Stomach smooth muscle (tissue), 2 donors: Measurements from ENCODE around the gene C9.
"Not testable (repeated sequence)": the region's sequence is repeated elsewhere in the genome, so short reads cannot be mapped to it uniquely, and the experiment has no call there.

ENCODE experiments used
- H3K27ac ChIP-seq: one replicate; pipeline ENCODE4 v1.7.0; 2013; ENCODE audit warnings: mild to moderate bottlenecking, low read length, inconsistent platforms
- H3K27me3 ChIP-seq, 2 donors: one replicate each; pipeline ENCODE4 v1.7.0; 2013; ENCODE audit warnings: low read length in 2 of 2; ENCODE audit not compliant: insufficient read depth in 2 of 2, control insufficient read depth in 1 of 2
- H3K36me3 ChIP-seq, 2 donors: one replicate each; pipeline ENCODE4 v1.7.0; 2013; ENCODE audit warnings: low read length in 2 of 2; ENCODE audit not compliant: control insufficient read depth in 2 of 2, insufficient read depth in 2 of 2
- H3K4me1 ChIP-seq: one replicate; pipeline ENCODE4 v1.7.0; 2013; ENCODE audit warnings: low read length; ENCODE audit not compliant: control insufficient read depth, insufficient read depth
- H3K4me3 ChIP-seq, 2 donors: one replicate each; pipeline ENCODE4 v1.7.0; 2013; ENCODE audit warnings: low read length in 2 of 2
- H3K9ac ChIP-seq, 2 donors: one replicate each; pipeline ENCODE4 v1.7.0; 2013; ENCODE audit warnings: low read length in 2 of 2, mild to moderate bottlenecking in 1 of 2
- H3K9me3 ChIP-seq, 2 donors: one replicate each; pipeline ENCODE4 v1.7.0; 2013; ENCODE audit warnings: low read length in 2 of 2; ENCODE audit not compliant: control insufficient read depth in 2 of 2
- donor health status: healthy.
- donor health status: Pancreatic carcinoma.

C9 gene

GRCh38 chr5:39238366-39239105 lies 125.8 kb downstream of the C9 start:
- Histone ChIP-seq H3K4me3 (no peak overlapping the region), H3K36me3 (no peaks in the 10 kb centered on the region), H3K9me3 (no peaks in the 10 kb centered on the region), H3K9ac (no peak overlapping the region), H3K27me3 (no peaks in the 10 kb centered on the region), H3K27ac (no peak overlapping the region), H3K4me1 (no peaks in the 10 kb centered on the region)

- no peak overlapping the region for H3K9ac ChIP-seq
- H3K27me3 ChIP-seq, result no peaks in the 10 kb centered on the region
- H3K27ac ChIP-seq, result no peak overlapping the region
- no peak overlapping the region for H3K4me3 ChIP-seq
- H3K4me1 ChIP-seq, result no peaks in the 10 kb centered on the region
- H3K36me3 ChIP-seq, result no peaks in the 10 kb centered on the region
- no peaks in the 10 kb centered on the region for H3K9me3 ChIP-seq
Measured at GRCh38 chr5:39236718-39237117, 127.6 kb downstream of the C9 start.

GRCh38 chr5:39235648-39236047 lies 128.6 kb downstream of the C9 start:
- Histone ChIP-seq H3K36me3 (no peaks in the 10 kb centered on the region), H3K9me3 (no peaks in the 10 kb centered on the region), H3K4me3 (no peak overlapping the region)

GRCh38 chr5:39234494-39234893 lies 129.8 kb downstream of the C9 start:
- not testable (repeated sequence) for H3K27ac ChIP-seq, H3K36me3 ChIP-seq, H3K27me3 ChIP-seq, H3K4me1 ChIP-seq, H3K9me3 ChIP-seq, H3K4me3 ChIP-seq, H3K9ac ChIP-seq

More at GRCh38 chr5:39235648-39236047, 128.6 kb downstream of the C9 start:
- Histone ChIP-seq H3K4me1 (no peaks in the 10 kb centered on the region), H3K27me3 (no peaks in the 10 kb centered on the region), H3K27ac (no peak overlapping the region), H3K9ac (no peak overlapping the region)
